Neural cell (in vitro differentiated cells): Measurements from ENCODE around the gene INHA. TPM values are rescaled to one million over a fixed set of nuclear protein-coding genes. Genes with fewer than 3 reads are reported as not detected.

ENCODE experiments used
- H2AFZ ChIP-seq: fragments of 200-600, 300-800 bp; sonication (generic), shearing (Covaris generic); 2 replicates; pipeline ENCODE4 v1.6.0; 2014; ENCODE audit warnings: low read depth, mild to moderate bottlenecking, antibody characterized with exemption, low read length, moderate library complexity
- H3F3A ChIP-seq: fragments of 200-600 bp; shearing (Covaris generic); 2 replicates; pipeline ENCODE4 v1.6.1; 2016; ENCODE audit warnings: mild to moderate bottlenecking, moderate library complexity, mixed read lengths, antibody characterized with exemption, low read length; ENCODE audit not compliant: insufficient read depth, poor library complexity, severe bottlenecking
- H3K27ac ChIP-seq: fragments of 200-600, 300-800 bp; sonication (generic), shearing (Covaris generic); 2 replicates; pipeline ENCODE4 v1.5.1; 2014; ENCODE audit warnings: mild to moderate bottlenecking, low read length, moderate library complexity
- H3K27me3 ChIP-seq: fragments of 300-800, 200-600 bp; sonication (generic), shearing (Covaris generic); 2 replicates; pipeline ENCODE4 v1.6.0; 2014; ENCODE audit warnings: mild to moderate bottlenecking, low read depth, low read length, moderate library complexity; ENCODE audit not compliant: insufficient read depth
- H3K36me3 ChIP-seq: fragments of 300-800, 200-600 bp; sonication (generic), shearing (Covaris generic); 2 replicates; pipeline ENCODE4 v1.5.1; 2014; ENCODE audit warnings: mild to moderate bottlenecking, antibody characterized with exemption, low read length, moderate library complexity; ENCODE audit not compliant: insufficient read depth
- H3K4me2 ChIP-seq: fragments of 300-800, 200-600 bp; sonication (generic), shearing (Covaris generic); 2 replicates; pipeline ENCODE4 v1.6.0; 2014; ENCODE audit warnings: mild to moderate bottlenecking, low read length
- H3K4me3 ChIP-seq: fragments of 300-800, 200-600 bp; sonication (generic), shearing (Covaris generic); 2 replicates; pipeline ENCODE4 v1.5.1; 2014; ENCODE audit warnings: mild to moderate bottlenecking, low read length, moderate library complexity
- H3K79me2 ChIP-seq: fragments of 200-600 bp; shearing (Covaris generic); replicated peaks from 2 replicates; pipeline ENCODE4 v1.6.0; 2014; ENCODE audit warnings: mild to moderate bottlenecking, low read length, moderate library complexity; ENCODE audit not compliant: insufficient read depth
- H3K9ac ChIP-seq: fragments of 300-800, 200-600 bp; sonication (generic), shearing (Covaris generic); 2 replicates; pipeline ENCODE4 v1.6.1; 2016; ENCODE audit warnings: mild to moderate bottlenecking, low read length, mixed read lengths
- H3K9me2 ChIP-seq: fragments of 200-600 bp; shearing (Covaris generic); 2 replicates; pipeline ENCODE4 v1.6.1; 2016; ENCODE audit warnings: mild to moderate bottlenecking, low read length, mixed read lengths; ENCODE audit not compliant: insufficient read depth
- H3K9me3 ChIP-seq: fragments of 200-600, 300-800 bp; sonication (generic), shearing (Covaris generic); 2 replicates; pipeline ENCODE4 v1.6.1; 2016; ENCODE audit warnings: mild to moderate bottlenecking, mixed run types, low read length, moderate library complexity, mixed read lengths
- H4K20me1 ChIP-seq: fragments of 200-600 bp; shearing (Covaris generic); 2 replicates; pipeline ENCODE4 v1.6.1; 2016; ENCODE audit warnings: mild to moderate bottlenecking, mixed run types; ENCODE audit not compliant: insufficient read depth
- EP300 ChIP-seq: fragments of 450-650 bp; conservative IDR thresholded peaks from 2 replicates; pipeline ENCODE4 v1.6.1; 2014; ENCODE audit warnings: antibody characterized with exemption, mild to moderate bottlenecking, moderate library complexity; ENCODE audit not compliant: poor library complexity, severe bottlenecking
- EZH2 ChIP-seq: fragments of 200-600, 300-800 bp; shearing (Covaris generic), sonication (generic); IDR thresholded peaks from 2 replicates; pipeline ENCODE4 v1.6.1; 2014; ENCODE audit warnings: antibody characterized with exemption, low read length, borderline replicate concordance, mild to moderate bottlenecking; ENCODE audit not compliant: insufficient read depth, poor library complexity, severe bottlenecking
- MXI1 ChIP-seq: fragments of 450-650 bp; conservative IDR thresholded peaks from 2 replicates; pipeline ENCODE4 v1.6.1; 2014; ENCODE audit warnings: antibody characterized with exemption, mild to moderate bottlenecking; ENCODE audit not compliant: poor library complexity, severe bottlenecking
- POLR2AphosphoS5 ChIP-seq: IDR thresholded peaks from 2 replicates; pipeline ENCODE4 v1.6.1; 2012
- RAD21 ChIP-seq: fragments of 450-650 bp; conservative IDR thresholded peaks from 2 replicates; pipeline ENCODE4 v1.6.1; 2014; ENCODE audit warnings: antibody characterized with exemption, mild to moderate bottlenecking, moderate library complexity
- SMC3 ChIP-seq: fragments of 450-650 bp; conservative IDR thresholded peaks from 2 replicates; pipeline ENCODE4 v1.6.1; 2014; ENCODE audit warnings: antibody characterized with exemption, mild to moderate bottlenecking, moderate library complexity; ENCODE audit not compliant: poor library complexity
- TAF1 ChIP-seq: IDR thresholded peaks from 2 replicates; pipeline ENCODE4 v1.6.1; 2012; ENCODE audit warnings: low read depth
- polyA plus RNA-seq: library from polyadenylated mRNA; depleted of rRNA; stranded (reverse); fragments of >200 nt; gene quantifications from 2 replicates; pipeline ENCODE4 v1.2.3, GENCODE V29; 2014
- TF ChIP-seq, protein P1 (sequence below): fragments of 450-650 bp; IDR thresholded peaks from 2 replicates; pipeline ENCODE4 v1.5.1; 2014; ENCODE audit warnings: antibody characterized with exemption, mild to moderate bottlenecking, moderate library complexity; ENCODE audit not compliant: poor library complexity, severe bottlenecking
- TF ChIP-seq, protein P2 (sequence below): IDR thresholded peaks from 2 replicates; pipeline ENCODE4 v1.6.1; 2012; ENCODE audit warnings: borderline replicate concordance

Gene INHA
- polyA plus RNA-seq, 1 donor from 2014 or later: 2.7 TPM

DNA sequence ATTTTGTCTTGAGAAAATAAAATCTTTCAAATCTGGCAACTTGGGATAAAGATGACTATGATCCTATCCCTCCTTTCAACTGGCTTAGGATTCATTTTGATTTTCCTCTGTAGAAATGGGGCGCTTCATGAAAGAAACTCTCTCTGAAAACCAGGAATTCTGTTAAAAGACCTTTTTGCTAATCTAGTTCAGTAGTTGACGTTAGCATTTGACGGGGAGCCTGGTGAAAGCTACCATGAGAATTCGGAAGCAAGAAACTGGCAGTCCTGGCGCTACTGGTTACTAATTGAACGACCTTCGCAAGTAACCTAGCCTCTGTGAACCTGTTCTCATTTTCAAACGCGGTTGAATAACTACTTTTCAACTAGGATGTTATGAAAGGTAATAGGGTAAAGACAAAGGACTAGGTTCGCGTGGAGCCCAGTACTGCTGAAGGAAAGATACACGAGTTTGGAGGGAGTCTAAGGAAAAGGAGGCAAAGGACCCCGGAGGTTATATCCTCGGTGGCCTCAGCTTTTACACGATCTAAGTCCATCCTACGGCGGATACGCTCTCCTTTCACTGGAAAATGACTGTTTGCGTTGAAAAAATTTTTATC, 24.9 kb downstream of the INHA start:
- no peaks in the 10 kb centered on the region for H3F3A ChIP-seq
- H2AFZ ChIP-seq: peak overlapping the region; percentile 51
- no peaks in the 10 kb centered on the region for H3K36me3 ChIP-seq
- no peak for TF ChIP-seq SMC3
- no peak for TF ChIP-seq RAD21
- TF ChIP-seq EP300: no peak
- no peak for TF ChIP-seq POLR2AphosphoS5
- no peak for TF ChIP-seq MXI1
- TF ChIP-seq, protein P1, sequence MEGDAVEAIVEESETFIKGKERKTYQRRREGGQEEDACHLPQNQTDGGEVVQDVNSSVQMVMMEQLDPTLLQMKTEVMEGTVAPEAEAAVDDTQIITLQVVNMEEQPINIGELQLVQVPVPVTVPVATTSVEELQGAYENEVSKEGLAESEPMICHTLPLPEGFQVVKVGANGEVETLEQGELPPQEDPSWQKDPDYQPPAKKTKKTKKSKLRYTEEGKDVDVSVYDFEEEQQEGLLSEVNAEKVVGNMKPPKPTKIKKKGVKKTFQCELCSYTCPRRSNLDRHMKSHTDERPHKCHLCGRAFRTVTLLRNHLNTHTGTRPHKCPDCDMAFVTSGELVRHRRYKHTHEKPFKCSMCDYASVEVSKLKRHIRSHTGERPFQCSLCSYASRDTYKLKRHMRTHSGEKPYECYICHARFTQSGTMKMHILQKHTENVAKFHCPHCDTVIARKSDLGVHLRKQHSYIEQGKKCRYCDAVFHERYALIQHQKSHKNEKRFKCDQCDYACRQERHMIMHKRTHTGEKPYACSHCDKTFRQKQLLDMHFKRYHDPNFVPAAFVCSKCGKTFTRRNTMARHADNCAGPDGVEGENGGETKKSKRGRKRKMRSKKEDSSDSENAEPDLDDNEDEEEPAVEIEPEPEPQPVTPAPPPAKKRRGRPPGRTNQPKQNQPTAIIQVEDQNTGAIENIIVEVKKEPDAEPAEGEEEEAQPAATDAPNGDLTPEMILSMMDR: no peak
- TF ChIP-seq TAF1: no peak
- TF ChIP-seq EZH2: no peak
- TF ChIP-seq, protein P2, sequence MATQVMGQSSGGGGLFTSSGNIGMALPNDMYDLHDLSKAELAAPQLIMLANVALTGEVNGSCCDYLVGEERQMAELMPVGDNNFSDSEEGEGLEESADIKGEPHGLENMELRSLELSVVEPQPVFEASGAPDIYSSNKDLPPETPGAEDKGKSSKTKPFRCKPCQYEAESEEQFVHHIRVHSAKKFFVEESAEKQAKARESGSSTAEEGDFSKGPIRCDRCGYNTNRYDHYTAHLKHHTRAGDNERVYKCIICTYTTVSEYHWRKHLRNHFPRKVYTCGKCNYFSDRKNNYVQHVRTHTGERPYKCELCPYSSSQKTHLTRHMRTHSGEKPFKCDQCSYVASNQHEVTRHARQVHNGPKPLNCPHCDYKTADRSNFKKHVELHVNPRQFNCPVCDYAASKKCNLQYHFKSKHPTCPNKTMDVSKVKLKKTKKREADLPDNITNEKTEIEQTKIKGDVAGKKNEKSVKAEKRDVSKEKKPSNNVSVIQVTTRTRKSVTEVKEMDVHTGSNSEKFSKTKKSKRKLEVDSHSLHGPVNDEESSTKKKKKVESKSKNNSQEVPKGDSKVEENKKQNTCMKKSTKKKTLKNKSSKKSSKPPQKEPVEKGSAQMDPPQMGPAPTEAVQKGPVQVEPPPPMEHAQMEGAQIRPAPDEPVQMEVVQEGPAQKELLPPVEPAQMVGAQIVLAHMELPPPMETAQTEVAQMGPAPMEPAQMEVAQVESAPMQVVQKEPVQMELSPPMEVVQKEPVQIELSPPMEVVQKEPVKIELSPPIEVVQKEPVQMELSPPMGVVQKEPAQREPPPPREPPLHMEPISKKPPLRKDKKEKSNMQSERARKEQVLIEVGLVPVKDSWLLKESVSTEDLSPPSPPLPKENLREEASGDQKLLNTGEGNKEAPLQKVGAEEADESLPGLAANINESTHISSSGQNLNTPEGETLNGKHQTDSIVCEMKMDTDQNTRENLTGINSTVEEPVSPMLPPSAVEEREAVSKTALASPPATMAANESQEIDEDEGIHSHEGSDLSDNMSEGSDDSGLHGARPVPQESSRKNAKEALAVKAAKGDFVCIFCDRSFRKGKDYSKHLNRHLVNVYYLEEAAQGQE: no peak
- peak overlapping the region; percentile 85 for H3K27ac ChIP-seq
- no peaks in the 10 kb centered on the region for H3K9me3 ChIP-seq
- peak overlapping the region; percentile 70 for H3K4me2 ChIP-seq
- H3K4me3 ChIP-seq: peak overlapping the region; percentile 75
- no peaks in the 10 kb centered on the region for H3K9me2 ChIP-seq
- no peaks in the 10 kb centered on the region for H3K79me2 ChIP-seq
- no peaks in the 10 kb centered on the region for H4K20me1 ChIP-seq
- H3K27me3 ChIP-seq: no peaks in the 10 kb centered on the region
- H3K9ac ChIP-seq: peak overlapping the region; percentile 83

DNA sequence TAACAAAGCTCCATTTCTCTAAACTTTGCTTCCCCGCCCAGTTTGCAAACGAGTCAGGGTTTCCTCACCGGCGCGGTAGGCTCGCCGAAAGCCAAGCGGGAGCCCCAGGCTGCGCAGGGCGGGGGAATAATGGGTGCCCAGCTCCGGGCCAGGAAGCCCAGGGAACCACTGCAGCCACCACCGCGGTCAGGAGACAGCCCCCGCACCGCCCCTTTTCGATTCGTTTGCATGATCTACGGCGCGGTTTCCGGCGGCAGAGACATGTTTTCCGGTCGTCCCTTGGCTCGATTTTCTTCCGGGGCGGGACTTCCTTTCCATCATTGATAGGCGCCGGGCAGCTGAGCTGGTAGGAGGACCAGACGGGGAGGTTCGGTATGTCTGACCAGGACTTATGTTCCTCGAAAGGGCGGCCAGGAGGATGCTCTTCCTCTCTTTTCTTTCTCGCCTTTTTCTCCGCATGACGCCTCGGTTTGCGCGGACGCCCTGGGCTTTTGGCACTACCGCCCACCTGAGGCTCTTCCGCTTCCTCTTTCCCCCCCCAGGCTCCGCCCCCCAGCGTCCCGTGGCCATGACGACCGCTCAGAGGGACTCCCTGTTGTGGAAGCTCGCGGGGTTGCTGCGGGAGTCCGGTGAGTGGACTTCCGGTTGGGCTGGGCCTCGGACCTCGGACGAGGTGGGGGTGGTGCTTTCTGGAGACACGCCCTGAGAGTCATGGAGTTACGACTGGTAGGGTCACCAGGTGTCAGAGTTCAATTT, 25.6 kb downstream of the INHA start, which contains the start of gene STK11IP:
Gene STK11IP, plus strand, starts transcription at position 306 of the 756 bp plus-strand sequence. Its CDS starts 263 bp downstream, at position 569.
- H3K27ac ChIP-seq: peak within 1 kb of the TSS; percentile 85
- no peaks in the 10 kb centered on the region for H3F3A ChIP-seq
- peak within 1 kb of the TSS; percentile 83 for H3K9ac ChIP-seq
- H3K79me2 ChIP-seq: no peaks in the 10 kb centered on the region
- H4K20me1 ChIP-seq: no peaks in the 10 kb centered on the region
- no peaks in the 10 kb centered on the region for H3K9me2 ChIP-seq
- H3K4me3 ChIP-seq: peak within 1 kb of the TSS; percentile 75
- H3K27me3 ChIP-seq: no peaks in the 10 kb centered on the region
- H3K36me3 ChIP-seq: no peaks in the 10 kb centered on the region
- TF ChIP-seq, protein P2: peak; percentile 66
- peak; percentile 10 for TF ChIP-seq TAF1
- TF ChIP-seq RAD21: peak; percentile 53
- peak; percentile 53 for TF ChIP-seq SMC3
- peak; percentile 80 for TF ChIP-seq POLR2AphosphoS5
- TF ChIP-seq, protein P1: no peak
- peak; percentile 93 for TF ChIP-seq MXI1
- peak; percentile 38 for TF ChIP-seq EP300
- no peak for TF ChIP-seq EZH2
- H3K9me3 ChIP-seq: no peaks in the 10 kb centered on the region
- H2AFZ ChIP-seq: peak within 1 kb of the TSS; percentile 51
- H3K4me2 ChIP-seq: peak within 1 kb of the TSS; percentile 72
